Measurements from ENCODE around the gene SH3BP4. TPM values are rescaled to one million over a fixed set of nuclear protein-coding genes. Genes with fewer than 3 reads are reported as not detected.
A peak's percentile ranks its signal among the peaks of the same experiment; 100 is the strongest.
"Not testable (repeated sequence)": the region's sequence is repeated elsewhere in the genome, so short reads cannot be mapped to it uniquely, and the experiment has no call there.

The SH3BP4 gene
- total RNA-seq, 1 donor: 121 TPM

GRCh38 chr2:235018838-235019237 lies 67.0 kb downstream of the SH3BP4 start:
- no peak overlapping the region for H3K4me2 ChIP-seq (ENCODE audit: insufficient read depth, low read length)
- no peaks in the 10 kb centered on the region for H3K27me3 ChIP-seq (ENCODE audit: insufficient read depth, low read length)
- H3K27ac ChIP-seq (ENCODE audit: low read depth, low read length): no peak overlapping the region
- no peak for TF ChIP-seq CTCF (IDR thresholded peaks at IDR 0.05; ENCODE audit: extremely low read depth, low read depth, low read length)
- peaks cover 20% of the 10 kb centered on the region for H4K20me1 ChIP-seq (ENCODE audit: insufficient read depth, low read length)
- DNase-seq (ENCODE audit: insufficient read length, low spot score, missing footprints): peak; percentile 51
- H3K79me2 ChIP-seq (ENCODE audit: insufficient read depth, low read length): peaks cover 83% of the 10 kb centered on the region
- H3K4me3 ChIP-seq (ENCODE audit: insufficient read depth, low read length): no peak overlapping the region
- H3K4me1 ChIP-seq (ENCODE audit: insufficient read depth, low read length): peaks cover 40% of the 10 kb centered on the region
- no peak overlapping the region for H2AFZ ChIP-seq (ENCODE audit: low read length)
- no peaks in the 10 kb centered on the region for H3K9me3 ChIP-seq (ENCODE audit: low read depth, low read length)
- H3K36me3 ChIP-seq (ENCODE audit: insufficient read depth, low read length): peaks cover 21% of the 10 kb centered on the region

DNA sequence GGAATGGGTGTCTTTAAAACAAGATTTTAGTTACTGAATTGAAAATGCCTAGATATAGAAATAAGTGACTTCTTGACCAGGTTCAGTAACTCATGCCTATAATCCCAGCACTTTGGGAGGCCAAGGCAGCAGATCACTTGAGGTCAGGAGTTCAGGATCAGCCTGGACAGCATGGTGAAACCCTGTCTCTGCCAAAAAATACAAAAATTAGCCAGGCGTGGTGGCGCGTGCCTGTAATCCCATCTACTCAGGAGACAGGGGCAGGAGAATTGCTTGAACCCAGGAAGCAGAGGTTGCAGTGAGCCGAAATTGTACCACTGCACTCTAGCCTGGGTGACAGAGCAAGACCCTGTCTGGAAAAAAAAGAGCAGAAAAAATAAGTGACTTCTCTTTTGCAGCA lies 68.3 kb downstream of the SH3BP4 start:
- peak overlapping the region; percentile 75 for H3K27ac ChIP-seq (ENCODE audit: low read depth, low read length)
- H3K9me3 ChIP-seq (ENCODE audit: low read depth, low read length); H3K4me3 ChIP-seq (ENCODE audit: insufficient read depth, low read length); DNase-seq (ENCODE audit: insufficient read length, low spot score, missing footprints); H4K20me1 ChIP-seq (ENCODE audit: insufficient read depth, low read length); H3K27me3 ChIP-seq (ENCODE audit: insufficient read depth, low read length); H3K4me2 ChIP-seq (ENCODE audit: insufficient read depth, low read length); H2AFZ ChIP-seq (ENCODE audit: low read length): not testable (repeated sequence)
- peaks cover 17% of the 10 kb centered on the region for H3K36me3 ChIP-seq (ENCODE audit: insufficient read depth, low read length)
- peaks cover 52% of the 10 kb centered on the region for H3K4me1 ChIP-seq (ENCODE audit: insufficient read depth, low read length)
- H3K79me2 ChIP-seq (ENCODE audit: insufficient read depth, low read length): peaks cover 83% of the 10 kb centered on the region

- H3K9me3 ChIP-seq (ENCODE audit: low read depth, low read length): no peaks in the 10 kb centered on the region
- H3K4me1 ChIP-seq (ENCODE audit: insufficient read depth, low read length): peaks cover 68% of the 10 kb centered on the region
- peak overlapping the region; percentile 75 for H3K27ac ChIP-seq (ENCODE audit: low read depth, low read length)
- no peak overlapping the region for H2AFZ ChIP-seq (ENCODE audit: low read length)
- no peak for TF ChIP-seq CTCF (IDR thresholded peaks at IDR 0.05; ENCODE audit: extremely low read depth, low read depth, low read length)
- H3K4me3 ChIP-seq (ENCODE audit: insufficient read depth, low read length): no peak overlapping the region
- peak overlapping the region; percentile 45 for H3K4me2 ChIP-seq (ENCODE audit: insufficient read depth, low read length)
- no peaks in the 10 kb centered on the region for H3K27me3 ChIP-seq (ENCODE audit: insufficient read depth, low read length)
- peaks cover 83% of the 10 kb centered on the region for H3K79me2 ChIP-seq (ENCODE audit: insufficient read depth, low read length)
- DNase-seq (ENCODE audit: insufficient read length, low spot score, missing footprints): peak; percentile 88
- peaks cover 12% of the 10 kb centered on the region for H4K20me1 ChIP-seq (ENCODE audit: insufficient read depth, low read length)
- peaks cover 10% of the 10 kb centered on the region for H3K36me3 ChIP-seq (ENCODE audit: insufficient read depth, low read length)
These were observed 69.9 kb downstream of the SH3BP4 start for GRCh38 chr2:235021752-235022151.

DNA sequence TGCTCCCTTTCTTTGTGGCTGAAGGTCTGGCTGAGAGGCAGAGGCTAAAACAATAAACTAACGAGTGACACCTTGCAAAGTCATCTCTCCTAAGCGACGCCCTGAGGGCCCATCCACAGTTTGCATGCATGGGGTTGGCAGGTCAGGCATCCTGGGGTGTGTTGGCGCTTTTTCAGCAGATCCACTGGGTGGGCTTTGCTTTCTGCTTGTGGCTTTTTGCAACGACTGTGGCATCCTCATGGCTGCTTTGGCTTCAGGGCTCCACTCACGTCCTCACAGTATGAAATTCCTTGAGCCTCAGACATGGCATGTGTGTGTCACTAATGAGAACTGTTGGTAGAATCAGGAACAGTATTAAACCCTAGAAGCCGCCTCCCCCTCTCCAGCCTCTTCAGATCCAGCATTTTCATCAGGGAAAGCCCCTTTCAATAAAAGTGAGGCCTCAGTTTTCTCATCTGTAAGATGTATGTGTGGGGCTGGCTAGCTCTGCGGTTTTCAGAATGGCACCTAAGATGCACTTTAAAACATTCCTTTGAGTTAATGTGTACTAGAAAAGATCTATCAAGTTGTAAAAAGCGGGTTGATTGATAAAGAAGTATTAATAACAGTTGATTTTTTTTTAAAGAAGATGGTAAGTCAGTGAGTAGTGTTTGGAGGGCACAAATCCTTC lies 72.5 kb downstream of the SH3BP4 start:
- Histone ChIP-seq H3K4me1 (ENCODE audit: insufficient read depth, low read length) (peaks cover 86% of the 10 kb centered on the region), H3K27me3 (ENCODE audit: insufficient read depth, low read length) (no peaks in the 10 kb centered on the region), H3K9me3 (ENCODE audit: low read depth, low read length) (no peaks in the 10 kb centered on the region), H3K79me2 (ENCODE audit: insufficient read depth, low read length) (peaks cover 83% of the 10 kb centered on the region), H3K36me3 (ENCODE audit: insufficient read depth, low read length) (no peaks in the 10 kb centered on the region), H2AFZ (ENCODE audit: low read length) (no peak overlapping the region), H3K4me3 (ENCODE audit: insufficient read depth, low read length) (no peak overlapping the region), H3K4me2 (ENCODE audit: insufficient read depth, low read length) (no peak overlapping the region), H3K27ac (ENCODE audit: low read depth, low read length) (peak overlapping the region; percentile 75), H4K20me1 (ENCODE audit: insufficient read depth, low read length) (peaks cover 34% of the 10 kb centered on the region)
- DNase-seq (ENCODE audit: insufficient read length, low spot score, missing footprints): peak; percentile 31
- no peak for TF ChIP-seq CTCF (IDR thresholded peaks at IDR 0.05; ENCODE audit: extremely low read depth, low read depth, low read length)

Data from osteoblast (primary cell).